AG10803 (cell line): ENCODE data around the gene GRIK5.
"Not testable (repeated sequence)": the region's sequence is repeated elsewhere in the genome, so short reads cannot be mapped to it uniquely, and the experiment has no call there.

Experiments
- DNase-seq: peaks from one replicate; pipeline ENCODE4 v3.0.0; 2010; ENCODE audit warnings: low read depth
- H3K4me3 ChIP-seq: 2 replicates; pipeline ENCODE4 v1.5.1; 2011; ENCODE audit warnings: mild to moderate bottlenecking, low read length, control low read depth
- TF ChIP-seq, protein P1 (sequence below): conservative IDR thresholded peaks from 2 replicates; pipeline ENCODE4 v1.5.1; 2011; ENCODE audit warnings: mild to moderate bottlenecking, low read length, control low read depth, inconsistent platforms

Gene GRIK5

DNA sequence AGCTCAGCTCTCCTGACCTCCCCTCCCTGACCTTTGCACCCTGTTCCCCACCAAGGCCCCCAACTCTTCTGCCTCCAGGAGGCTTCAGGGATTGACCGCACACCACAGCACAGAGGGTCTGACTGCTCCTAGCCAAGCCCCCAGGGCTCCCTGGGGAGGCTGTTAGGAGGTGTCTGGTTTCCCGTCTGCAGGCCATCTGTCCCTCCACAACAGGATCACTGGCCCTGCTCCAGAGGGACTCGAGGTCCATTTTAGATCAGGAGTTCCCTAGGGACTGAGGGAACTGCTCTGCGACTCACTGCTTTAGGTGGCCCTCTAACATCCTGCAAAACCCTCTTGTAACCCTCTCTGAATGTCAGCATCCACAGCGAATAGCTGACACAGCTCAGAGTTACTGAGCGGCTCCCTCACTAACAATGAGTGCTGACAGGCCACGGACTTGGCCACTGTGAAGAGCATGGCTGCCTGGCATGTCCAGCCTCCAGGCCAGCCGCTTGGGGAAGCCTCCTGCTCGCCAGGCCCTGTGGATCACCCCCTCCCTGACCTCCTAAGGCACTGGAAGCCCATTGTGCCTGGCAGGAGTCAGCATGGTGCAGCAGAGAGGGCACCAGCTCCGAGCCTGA is 17.7 kb downstream of the GRIK5 start:
- H3K4me3 ChIP-seq, result no peak overlapping the region
- DNase-seq, result no peak
- TF ChIP-seq, protein P1, sequence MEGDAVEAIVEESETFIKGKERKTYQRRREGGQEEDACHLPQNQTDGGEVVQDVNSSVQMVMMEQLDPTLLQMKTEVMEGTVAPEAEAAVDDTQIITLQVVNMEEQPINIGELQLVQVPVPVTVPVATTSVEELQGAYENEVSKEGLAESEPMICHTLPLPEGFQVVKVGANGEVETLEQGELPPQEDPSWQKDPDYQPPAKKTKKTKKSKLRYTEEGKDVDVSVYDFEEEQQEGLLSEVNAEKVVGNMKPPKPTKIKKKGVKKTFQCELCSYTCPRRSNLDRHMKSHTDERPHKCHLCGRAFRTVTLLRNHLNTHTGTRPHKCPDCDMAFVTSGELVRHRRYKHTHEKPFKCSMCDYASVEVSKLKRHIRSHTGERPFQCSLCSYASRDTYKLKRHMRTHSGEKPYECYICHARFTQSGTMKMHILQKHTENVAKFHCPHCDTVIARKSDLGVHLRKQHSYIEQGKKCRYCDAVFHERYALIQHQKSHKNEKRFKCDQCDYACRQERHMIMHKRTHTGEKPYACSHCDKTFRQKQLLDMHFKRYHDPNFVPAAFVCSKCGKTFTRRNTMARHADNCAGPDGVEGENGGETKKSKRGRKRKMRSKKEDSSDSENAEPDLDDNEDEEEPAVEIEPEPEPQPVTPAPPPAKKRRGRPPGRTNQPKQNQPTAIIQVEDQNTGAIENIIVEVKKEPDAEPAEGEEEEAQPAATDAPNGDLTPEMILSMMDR, result no peak

DNA sequence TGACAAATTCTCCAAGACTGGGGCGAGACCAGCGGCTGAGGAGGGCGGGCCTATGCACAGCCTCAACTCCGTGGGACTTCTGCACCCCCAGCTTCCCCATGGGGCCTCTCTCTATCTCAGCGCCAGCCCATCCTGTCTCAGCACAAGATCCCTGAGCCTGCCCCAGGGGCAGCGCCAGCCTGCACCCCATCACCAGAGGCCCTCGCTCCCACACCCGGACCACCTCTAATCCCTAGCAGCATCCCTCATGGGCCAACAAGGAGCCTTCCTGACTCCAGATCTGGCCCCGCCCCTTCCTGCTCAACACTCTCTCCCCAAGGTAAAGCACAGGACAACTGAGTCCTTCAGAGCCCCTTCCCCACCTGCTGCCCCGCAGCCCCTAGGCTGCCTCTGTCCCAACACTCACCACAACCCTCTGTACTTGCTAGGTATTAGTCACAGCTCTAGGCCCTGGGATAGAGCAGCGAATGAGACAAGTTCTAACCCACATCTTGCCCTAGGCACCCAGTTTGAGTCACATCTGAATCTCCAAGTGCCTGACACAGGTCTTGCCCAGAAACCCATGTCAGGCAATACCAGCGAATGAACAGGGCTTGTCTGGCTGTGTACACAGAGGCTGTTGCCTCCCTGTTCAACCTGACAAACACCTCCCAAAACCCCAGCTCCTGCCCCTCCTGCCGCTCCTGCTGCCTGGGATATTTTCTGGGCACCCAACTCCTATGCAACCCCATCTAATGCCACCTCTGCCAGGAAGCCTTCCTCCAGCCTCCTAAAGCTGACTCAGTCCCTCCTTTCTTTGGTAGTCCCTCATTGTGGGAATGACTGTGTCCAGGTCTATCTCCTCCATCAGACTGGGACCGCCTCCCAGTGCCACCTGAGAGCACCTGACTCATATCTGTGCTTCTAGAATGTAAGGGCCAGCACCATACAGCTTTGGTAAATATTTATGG is 18.6 kb downstream of the GRIK5 start:
- no peak overlapping the region for H3K4me3 ChIP-seq
- DNase-seq, result no peak
- TF ChIP-seq, protein P1, result no peak

DNA sequence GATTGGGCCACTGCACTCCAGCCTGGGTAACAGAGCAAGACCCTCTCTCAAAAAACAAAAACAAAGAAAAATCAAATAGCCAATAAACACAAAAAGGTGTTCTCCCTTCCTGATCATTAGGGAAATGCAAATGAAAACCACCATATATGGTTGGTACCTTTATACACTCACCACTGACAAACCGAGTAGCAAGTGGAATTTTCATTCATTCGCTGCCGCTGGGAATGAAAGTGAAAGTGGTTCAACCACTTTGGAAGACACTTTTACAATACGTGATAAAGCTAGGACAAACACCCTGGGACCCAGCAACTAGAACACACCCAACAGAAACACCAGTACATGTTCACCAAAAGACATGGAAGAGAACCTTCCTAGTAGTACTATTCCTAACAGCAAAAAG is 21.0 kb downstream of the GRIK5 start:
- no peak overlapping the region for H3K4me3 ChIP-seq
- TF ChIP-seq, protein P1, result no peak
- no peak for DNase-seq

DNA sequence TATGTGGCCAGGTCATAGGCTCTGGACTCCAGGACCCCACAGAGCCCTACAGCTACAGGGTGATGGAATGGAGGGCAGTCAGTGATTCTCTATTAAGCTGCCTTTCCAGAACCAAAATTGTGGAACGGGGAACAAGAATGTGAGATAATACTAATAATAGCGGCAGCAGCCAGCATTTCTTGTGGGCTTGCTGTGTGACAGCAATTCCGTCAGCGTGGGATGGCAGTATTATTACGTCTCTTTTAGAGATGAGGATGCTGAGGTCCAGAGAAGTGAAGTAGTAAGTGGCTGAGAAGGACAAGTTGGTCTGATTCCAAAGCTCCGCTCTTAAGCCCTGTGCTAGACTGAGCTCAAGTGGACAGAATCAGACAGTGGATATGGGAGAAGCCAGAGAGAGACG is 24.4 kb downstream of the GRIK5 start:
- H3K4me3 ChIP-seq, result no peak overlapping the region
- DNase-seq, result no peak
- TF ChIP-seq, protein P1, result no peak

DNA sequence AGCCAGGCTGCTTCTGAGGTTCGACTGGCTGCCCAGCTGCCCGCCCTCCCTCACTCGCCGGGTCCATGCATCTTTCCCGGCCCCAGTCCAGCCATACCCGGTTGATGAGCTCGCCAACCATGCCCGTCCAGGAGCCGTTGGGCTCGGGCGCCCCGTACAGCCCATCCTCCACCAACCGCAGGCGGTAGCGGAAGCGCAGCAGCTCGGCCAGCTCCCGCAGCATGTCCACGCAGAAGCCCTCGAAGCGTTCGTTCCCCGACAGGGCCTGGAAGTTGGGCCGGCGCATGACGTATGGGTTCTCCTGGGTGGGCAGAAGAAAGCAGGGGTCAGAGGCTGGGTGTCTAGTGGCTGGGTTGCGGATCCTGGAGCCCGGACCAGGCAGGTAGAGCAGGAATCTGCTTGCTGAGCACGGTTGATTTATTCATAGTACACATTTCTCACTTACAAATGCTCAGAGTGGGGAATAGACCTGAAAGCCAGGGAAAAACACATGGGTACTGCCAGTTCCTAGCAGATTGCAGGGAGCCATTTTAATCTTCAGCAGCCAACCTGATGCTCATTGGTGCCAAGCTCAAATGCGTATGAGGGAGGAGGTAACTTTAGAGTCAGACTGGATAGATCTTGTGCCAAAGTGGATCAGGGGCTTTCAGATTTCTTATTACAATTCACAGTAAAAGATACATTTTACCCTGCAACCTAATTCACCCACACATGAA is 27.4 kb downstream of the GRIK5 start:
- TF ChIP-seq, protein P1, result no peak
- no peak overlapping the region for H3K4me3 ChIP-seq
- no peak for DNase-seq

DNA sequence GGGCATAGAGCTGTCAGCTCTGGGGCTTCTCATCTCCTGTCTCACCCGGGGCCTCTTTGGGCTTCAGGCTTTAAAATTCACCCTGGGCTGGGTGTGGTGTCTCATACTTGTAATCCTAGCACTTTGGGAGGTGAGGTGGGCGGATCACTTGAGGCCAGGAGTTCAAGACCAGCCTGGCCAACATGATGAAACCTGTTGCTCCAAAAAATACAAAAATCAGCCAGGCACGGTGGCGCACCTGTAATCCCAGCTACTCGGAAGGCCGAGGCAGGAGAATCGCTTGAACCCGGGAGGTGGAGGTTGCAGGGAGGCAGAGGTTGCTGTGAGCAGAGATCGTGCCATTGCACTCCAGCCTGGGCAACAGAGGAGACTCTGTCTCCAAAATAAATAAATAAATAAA is 29.5 kb downstream of the GRIK5 start:
- H3K4me3 ChIP-seq, DNase-seq: not testable (repeated sequence)

DNA sequence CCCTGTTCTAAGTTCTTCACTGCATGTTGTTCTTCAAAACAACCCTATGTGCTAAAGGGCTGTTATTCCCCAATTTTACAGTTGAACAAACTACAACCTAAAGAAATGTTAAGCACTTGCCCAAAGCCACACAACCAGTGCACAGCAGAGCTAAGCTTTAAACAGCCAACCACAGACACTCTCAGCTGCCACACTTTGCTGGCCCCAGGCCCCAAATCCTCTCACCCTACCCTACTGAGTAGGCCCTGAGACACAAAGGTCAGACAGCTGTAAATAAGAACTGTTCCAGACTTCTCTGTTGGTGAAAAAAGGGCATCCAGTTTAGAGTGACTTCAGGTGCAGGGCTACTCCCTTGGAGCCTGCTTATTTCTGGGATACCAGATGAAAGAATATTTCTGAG is 30.0 kb downstream of the GRIK5 start:
- no peak for DNase-seq
- H3K4me3 ChIP-seq, result no peak overlapping the region
- TF ChIP-seq, protein P1, result no peak
